GM21360 (cell line): ENCODE data around the gene ABCA2.

Experiments
- ATAC-seq: cut with Tn5 transposase; IDR thresholded peaks from one replicate; pipeline ENCODE4 v1.9.1; 2021; ENCODE audit warnings: mild to moderate bottlenecking, moderate library complexity; ENCODE audit not compliant: unreplicated experiment

The ABCA2 gene

GRCh38 chr9:137030538-137031527 lies 2.8 kb upstream of the ABCA2 start:
- no peak for ATAC-seq

- ATAC-seq, result no peak
Observed at GRCh38 chr9:137030006-137030405, 2.0 kb upstream of the ABCA2 start.

- no peak for ATAC-seq
Observed at GRCh38 chr9:137029058-137029936, 1.3 kb upstream of the ABCA2 start.

- no peak for ATAC-seq
Observed at GRCh38 chr9:137028263-137029057, 423 bp upstream of the ABCA2 start.

GRCh38 chr9:137026828-137027227 lies 1.2 kb downstream of the ABCA2 start:
- no peak for ATAC-seq

- no peak for ATAC-seq
Observed at GRCh38 chr9:137026384-137026783, 1.7 kb downstream of the ABCA2 start.

- ATAC-seq, result no peak
Observed at GRCh38 chr9:137025517-137025966, 2.5 kb downstream of the ABCA2 start.

- ATAC-seq, result no peak
Observed at GRCh38 chr9:137023583-137023991, 4.5 kb downstream of the ABCA2 start.

- no peak for ATAC-seq
Observed at GRCh38 chr9:137023157-137023556, 4.9 kb downstream of the ABCA2 start.

GRCh38 chr9:137022662-137023008 lies 5.4 kb downstream of the ABCA2 start:
- no peak for ATAC-seq

GRCh38 chr9:137021979-137022661 lies 5.9 kb downstream of the ABCA2 start:
- no peak for ATAC-seq

- no peak for ATAC-seq
Observed at GRCh38 chr9:137021568-137021978, 6.5 kb downstream of the ABCA2 start.

GRCh38 chr9:137020771-137021567 lies 7.1 kb downstream of the ABCA2 start:
- ATAC-seq, result no peak

GRCh38 chr9:137019891-137020683 lies 8.0 kb downstream of the ABCA2 start:
- no peak for ATAC-seq

GRCh38 chr9:137018761-137019559 lies 9.1 kb downstream of the ABCA2 start:
- no peak for ATAC-seq

GRCh38 chr9:137017791-137018497 lies 10.1 kb downstream of the ABCA2 start:
- ATAC-seq, result no peak

GRCh38 chr9:137017071-137017470 lies 11.0 kb downstream of the ABCA2 start:
- ATAC-seq, result no peak
